Fibroblast of villous mesenchyme (primary cell): Measurements from ENCODE around the gene ABCF3. TPM values are rescaled to one million over a fixed set of nuclear protein-coding genes. Genes with fewer than 3 reads are reported as not detected.
"Not testable (repeated sequence)": the region's sequence is repeated elsewhere in the genome, so short reads cannot be mapped to it uniquely, and the experiment has no call there.

Source experiments
- DNase-seq: peaks from one replicate; pipeline ENCODE4 v3.0.0-alpha.2; 2010; ENCODE audit warnings: low read depth
- H3K4me3 ChIP-seq: 2 replicates; pipeline ENCODE4 v1.5.1; 2011; ENCODE audit warnings: low read depth, mild to moderate bottlenecking, low read length
- total RNA-seq: library from RNA; depleted of rRNA; stranded (reverse); fragments of >200 nt; gene quantifications from 2 replicates; pipeline ENCODE4 v1.2.3, GENCODE V29; 2012
- TF ChIP-seq, protein P1 (sequence below): IDR thresholded peaks from 2 replicates; pipeline ENCODE4 v1.5.1; 2012; ENCODE audit warnings: low read depth, mild to moderate bottlenecking, low read length; ENCODE audit not compliant: insufficient read depth

ABCF3 gene
- total RNA-seq, 1 donor = 51.0 TPM

GRCh38 chr3:184157206-184157605 is 28.8 kb upstream of the ABCF3 start:
- peak overlapping the region; percentile 92 for H3K4me3 ChIP-seq
- TF ChIP-seq, protein P1, sequence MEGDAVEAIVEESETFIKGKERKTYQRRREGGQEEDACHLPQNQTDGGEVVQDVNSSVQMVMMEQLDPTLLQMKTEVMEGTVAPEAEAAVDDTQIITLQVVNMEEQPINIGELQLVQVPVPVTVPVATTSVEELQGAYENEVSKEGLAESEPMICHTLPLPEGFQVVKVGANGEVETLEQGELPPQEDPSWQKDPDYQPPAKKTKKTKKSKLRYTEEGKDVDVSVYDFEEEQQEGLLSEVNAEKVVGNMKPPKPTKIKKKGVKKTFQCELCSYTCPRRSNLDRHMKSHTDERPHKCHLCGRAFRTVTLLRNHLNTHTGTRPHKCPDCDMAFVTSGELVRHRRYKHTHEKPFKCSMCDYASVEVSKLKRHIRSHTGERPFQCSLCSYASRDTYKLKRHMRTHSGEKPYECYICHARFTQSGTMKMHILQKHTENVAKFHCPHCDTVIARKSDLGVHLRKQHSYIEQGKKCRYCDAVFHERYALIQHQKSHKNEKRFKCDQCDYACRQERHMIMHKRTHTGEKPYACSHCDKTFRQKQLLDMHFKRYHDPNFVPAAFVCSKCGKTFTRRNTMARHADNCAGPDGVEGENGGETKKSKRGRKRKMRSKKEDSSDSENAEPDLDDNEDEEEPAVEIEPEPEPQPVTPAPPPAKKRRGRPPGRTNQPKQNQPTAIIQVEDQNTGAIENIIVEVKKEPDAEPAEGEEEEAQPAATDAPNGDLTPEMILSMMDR = no peak
- no peak for DNase-seq

- H3K4me3 ChIP-seq = no peak overlapping the region
- TF ChIP-seq, protein P1 = no peak
- DNase-seq = no peak
Observed at GRCh38 chr3:184158404-184158803, 27.6 kb upstream of the ABCF3 start.

DNA sequence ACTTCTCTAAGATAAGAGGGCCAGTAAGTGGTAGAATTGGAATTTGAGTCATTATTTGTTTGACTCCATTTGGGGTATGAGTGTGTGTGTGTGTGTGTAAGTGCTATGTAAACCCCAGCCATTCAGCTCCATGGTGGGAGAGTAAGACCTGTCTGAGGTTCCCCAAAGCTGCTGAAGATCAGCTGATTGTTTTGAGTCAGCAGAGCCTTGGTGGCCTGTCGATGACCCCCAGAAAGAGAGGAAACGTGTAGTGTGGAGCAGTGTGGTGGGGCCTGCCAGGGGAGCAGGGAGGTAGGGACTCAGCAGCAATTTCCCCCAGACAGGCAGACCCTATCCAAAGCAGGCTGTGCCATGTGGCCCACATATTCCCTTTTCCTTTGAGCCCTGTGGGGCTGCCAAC is 25.5 kb upstream of the ABCF3 start:
- peak; percentile 62 for DNase-seq
- H3K4me3 ChIP-seq = no peak overlapping the region

GRCh38 chr3:184162571-184163070 is 23.4 kb upstream of the ABCF3 start:
- H3K4me3 ChIP-seq, DNase-seq: not testable (repeated sequence)

More for the DNA sequence above, 25.5 kb upstream of the ABCF3 start:
- TF ChIP-seq, protein P1 = no peak

DNA sequence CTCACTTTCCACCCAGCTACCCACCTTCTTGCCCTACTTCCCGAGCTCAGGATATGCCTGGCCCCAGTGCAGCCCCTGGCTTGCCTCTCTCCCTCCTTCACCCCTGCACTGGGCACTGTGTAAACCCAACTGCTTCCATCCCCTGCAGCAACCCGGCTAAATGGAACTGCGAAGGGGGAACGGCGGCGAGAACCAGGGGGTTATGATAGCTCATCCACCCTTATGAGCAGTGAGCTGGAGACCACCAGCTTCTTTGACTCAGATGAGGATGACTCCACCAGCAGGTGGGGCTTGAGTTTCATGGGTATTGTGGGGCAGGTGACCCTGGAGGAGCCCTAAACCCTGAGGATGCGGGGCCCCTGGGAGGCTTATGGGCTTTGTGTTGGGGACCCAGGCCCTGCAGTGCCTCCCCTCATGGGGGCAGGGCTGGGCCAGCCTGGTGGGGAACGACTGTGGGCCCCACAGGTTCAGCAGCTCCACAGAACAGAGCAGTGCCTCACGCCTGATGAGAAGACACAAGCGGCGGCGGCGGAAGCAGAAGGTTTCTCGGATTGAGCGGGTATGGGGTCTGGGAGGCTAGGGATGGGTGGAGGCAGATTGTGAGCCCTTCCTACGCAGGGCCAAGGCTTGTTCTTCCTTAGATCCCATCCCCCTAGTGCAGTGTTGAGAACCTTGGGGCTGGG is 21.2 kb upstream of the ABCF3 start:
- no peak for DNase-seq
- no peak overlapping the region for H3K4me3 ChIP-seq
- TF ChIP-seq, protein P1 = no peak

DNA sequence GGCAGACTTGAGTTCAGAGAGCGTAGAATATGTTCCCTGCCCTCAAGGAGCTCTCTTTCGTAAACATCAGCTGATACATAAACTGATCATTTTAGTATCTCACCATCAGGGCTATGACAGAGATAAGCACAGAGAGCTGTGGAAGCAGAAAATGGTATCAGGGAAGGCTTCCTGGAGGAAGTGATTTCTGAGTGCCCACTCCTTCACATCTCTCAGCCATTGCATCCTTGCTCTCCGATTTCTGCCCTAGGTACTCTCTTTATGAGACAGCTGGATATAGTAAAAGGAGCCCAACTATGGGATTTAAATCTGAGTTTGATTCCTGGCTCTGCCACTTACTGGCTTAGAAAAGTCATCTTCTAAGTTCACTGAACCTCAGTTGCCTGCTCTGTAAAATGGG is 20.5 kb upstream of the ABCF3 start:
- TF ChIP-seq, protein P1 = no peak
- H3K4me3 ChIP-seq = no peak overlapping the region
- DNase-seq = no peak

- TF ChIP-seq, protein P1 = no peak
- no peak for DNase-seq
- no peak overlapping the region for H3K4me3 ChIP-seq
Observed at GRCh38 chr3:184166671-184167070, 19.3 kb upstream of the ABCF3 start.
